Measurements from ENCODE around the gene FBP1.

Gene FBP1

GRCh38 chr9:94655739-94656138 is 16.4 kb upstream of the FBP1 start:
- no peak for DNase-seq

DNA sequence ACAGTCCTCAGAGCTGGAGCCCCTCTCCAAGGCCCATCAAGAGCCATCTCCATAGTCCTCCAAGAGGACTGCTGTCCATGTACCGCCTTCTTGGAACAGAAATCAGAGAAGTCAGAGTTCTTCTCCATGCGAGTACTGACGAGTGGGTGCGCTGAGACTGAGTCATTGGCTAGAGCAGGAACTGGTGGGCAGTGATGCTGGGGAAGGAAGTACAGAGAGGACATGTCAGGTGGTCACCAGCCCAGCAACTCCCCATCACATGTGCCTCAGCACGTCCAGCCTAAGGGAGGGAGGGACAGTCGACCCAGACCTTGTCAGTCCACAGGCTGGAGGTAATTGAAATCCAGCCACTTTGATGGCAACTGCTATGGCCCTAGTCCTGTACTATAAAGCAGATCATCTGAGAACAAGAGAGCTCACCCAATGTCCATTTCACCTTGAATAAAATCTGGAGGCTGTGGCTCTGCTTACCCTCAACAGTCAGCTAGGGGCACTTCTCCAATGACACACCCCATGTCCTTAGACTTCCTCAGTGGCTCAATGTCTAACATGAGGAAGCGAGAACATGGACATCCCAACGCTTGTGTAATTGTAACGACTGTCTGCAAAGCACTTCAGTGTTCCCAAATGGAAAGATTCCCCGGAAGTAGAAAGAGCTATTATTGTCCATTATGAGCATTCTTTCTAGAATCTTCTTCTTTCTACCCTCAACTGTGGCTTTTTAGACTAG is 15.0 kb upstream of the FBP1 start:
- DNase-seq: no peak

DNA sequence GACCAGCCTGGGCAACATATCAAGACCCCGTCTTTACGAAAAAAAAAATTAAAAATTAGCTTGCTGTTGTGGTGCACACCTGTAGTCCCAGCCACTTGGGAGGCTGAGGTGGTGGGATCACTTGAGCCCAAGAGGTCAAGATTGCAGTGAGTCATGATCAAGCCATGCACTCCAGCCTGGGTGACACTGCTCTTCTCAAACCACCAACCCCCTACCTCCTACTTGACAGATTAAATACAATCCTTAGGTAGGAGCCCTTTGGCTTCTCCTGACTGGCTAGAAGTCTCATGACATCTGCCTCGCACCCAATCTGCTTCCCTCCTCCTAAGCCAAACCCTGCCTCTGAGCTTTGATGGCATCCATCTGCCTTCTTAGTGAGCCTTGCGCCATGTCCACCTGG is 11.6 kb upstream of the FBP1 start:
- no peak for DNase-seq

DNA sequence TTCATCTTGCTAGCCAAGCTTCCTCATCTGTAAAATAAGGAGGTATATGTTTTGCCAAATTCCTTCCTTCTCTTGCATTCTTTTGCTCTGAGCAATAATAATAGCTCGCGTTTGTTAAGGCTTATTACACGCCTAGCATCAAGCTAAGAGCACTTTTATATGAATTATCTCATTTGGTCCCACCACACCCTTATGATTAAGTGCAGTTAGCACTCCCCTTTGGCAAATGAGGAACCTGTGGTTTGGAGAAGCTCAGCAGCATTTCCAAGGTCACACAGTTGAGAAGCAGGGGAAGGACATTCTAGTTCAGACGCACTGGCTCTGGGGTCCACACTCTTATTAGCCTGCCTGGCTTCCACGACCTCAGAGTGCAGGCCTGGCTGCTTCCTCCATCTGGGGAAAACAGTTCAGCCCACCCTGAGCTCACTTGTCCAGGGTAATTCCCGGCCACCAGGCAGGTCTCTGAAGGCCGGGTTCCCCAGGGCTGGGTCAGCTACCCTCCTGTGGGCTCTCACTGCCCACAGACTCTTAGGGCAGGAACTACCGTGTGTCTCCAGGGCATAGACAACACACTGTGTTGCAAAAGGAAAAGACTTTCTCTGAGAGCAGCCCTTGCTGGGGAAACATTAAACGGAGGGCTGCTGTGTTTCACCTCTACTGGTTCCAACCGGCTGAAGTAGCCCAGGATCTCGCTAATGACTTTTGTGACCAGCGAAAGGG is 9.9 kb upstream of the FBP1 start:
- DNase-seq: no peak

DNA sequence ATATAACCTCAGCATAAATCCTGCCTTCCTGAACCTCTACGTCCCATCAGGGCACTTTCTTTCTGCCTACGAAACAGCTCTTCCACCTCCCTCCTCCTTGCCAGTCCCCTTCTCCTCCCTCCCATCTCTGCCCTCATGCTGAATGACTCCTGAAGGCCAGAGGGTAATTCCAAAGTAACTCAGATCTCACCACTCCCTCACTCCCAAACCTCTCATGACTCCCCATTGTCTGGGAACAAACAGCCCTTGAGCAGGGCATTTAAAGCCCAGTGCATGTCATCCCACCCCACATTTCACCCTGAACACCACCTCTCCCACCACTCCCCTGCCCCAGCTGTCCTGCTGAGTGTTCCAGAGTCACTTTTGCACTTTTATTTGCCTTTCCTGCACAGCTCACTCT is 8.9 kb upstream of the FBP1 start:
- no peak for DNase-seq

DNA sequence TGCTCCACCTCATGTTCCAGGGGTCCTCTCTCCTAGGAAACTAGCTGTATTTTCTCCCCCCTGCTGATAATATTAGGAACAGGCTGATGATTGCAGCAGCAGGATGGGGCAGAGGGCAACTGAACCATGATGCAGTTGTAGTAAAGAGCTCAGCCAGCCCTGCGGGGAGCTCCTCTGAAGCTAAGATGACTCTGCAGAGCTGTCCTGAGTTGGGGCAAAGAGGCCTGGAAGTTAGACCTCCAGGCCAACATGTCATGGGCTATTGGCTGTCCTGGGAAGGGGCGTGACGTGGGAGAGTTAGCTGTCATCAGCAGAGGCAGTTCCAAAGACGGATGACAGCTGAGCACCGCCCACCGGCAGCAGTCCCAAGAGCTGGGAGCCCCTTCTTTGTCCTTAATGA is 6.6 kb upstream of the FBP1 start:
- no peak for DNase-seq

DNA sequence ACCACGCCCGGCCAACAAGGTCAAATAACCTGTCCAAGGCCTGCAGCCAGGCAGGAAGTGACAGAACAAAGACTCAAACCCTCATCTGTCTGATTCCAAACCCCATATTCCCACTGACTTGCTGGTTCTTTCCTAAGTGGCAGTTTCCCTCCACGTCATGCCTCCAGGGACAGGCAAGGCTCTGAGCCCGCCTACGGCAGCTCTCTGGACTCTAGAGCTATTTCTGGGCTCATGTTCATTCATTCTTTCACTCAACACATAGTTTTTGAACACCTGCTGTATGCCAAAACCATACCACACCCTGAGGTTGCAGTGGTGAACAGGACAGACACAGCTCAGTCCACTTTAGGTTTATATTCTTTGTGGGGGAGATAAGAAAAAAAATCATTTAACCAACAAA is 5.2 kb upstream of the FBP1 start:
- DNase-seq: no peak

DNA sequence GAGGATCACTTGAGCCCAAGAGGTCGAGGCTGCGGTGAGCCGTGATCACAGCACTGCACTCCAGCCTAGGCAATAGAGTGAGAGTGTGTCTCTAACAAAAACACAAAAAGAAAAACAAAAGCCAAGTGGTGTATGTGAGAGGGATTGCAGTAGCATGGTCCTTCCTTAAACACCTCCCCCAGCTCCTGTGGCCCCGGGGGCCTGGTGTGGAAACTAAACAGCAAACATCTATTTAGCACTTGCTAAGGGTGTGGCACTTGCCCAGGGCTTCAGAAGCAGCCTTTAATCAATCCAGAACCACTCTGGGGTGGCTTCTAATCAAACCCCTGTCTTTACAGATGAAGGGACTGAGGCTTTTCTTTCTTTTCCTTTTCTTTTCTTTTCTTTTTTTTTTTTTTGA is 4.4 kb upstream of the FBP1 start:
- DNase-seq: no peak

DNA sequence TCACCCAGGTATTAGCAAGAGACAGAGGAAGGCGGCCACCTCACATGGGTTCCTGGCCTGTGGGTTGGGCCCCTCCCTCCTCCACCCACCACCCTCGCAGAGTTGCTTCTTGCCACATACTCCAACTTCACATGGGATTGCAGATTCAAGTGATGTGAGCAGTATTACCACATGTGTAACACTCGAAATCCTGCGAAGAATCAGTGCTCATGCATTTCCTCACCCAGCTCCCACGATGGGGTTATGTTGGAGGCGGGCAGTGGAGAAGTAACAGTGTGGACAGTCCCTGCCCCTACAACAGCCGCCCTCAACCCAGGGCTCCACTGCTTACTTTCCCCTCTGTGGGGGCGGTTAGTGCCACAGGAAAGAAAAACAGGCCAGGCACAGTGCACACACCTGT is 3.9 kb upstream of the FBP1 start:
- no peak for DNase-seq

GRCh38 chr9:94642501-94642900 is 3.2 kb upstream of the FBP1 start:
- DNase-seq: no peak

- no peak for DNase-seq
These were observed 670 bp upstream of the FBP1 start for GRCh38 chr9:94639999-94640376.

GRCh38 chr9:94638335-94639060 is 820 bp downstream of the FBP1 start:
- no peak for DNase-seq

- no peak for DNase-seq
These were observed 6.6 kb downstream of the FBP1 start for GRCh38 chr9:94632737-94633136.

GRCh38 chr9:94631599-94631998 is 7.7 kb downstream of the FBP1 start:
- no peak for DNase-seq

DNA sequence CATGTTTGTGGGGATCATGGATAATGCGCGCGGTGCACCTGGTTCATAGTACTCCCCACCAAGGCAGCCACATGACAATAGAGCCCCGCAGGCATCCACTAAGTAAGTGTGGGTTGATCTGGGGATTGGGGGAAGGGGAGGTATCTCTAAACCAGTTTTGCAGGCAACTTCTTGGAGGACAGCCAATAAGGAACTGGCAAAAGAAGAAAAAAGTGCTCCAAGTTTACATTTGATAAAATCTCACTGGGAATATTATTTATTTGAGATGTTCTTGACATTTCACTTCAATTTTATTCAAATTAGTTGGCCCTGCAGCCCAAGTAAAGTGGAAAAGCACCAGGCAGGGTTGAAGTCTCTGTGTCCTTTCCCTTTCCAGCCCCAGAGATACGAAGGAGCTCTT is 8.5 kb downstream of the FBP1 start:
- DNase-seq: no peak

DNA sequence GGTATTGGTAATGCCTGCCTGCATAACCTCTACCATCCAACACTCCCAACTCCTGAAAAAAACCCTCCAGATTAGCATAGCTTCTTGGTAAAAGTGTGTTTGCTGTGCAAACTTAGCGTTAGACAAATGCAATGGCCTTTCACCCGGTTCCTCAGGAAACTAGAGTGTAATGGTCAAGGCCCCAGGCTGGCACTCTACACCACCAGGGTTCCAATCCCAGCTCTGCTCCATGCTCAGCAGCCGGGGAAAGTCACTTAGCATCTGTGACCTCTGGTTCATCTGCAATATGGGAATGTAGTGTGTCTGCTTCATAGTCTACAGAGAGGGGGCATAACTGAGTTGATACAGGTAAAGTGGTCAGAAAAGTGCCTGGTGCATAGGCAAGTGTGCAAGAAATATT is 9.0 kb downstream of the FBP1 start:
- no peak for DNase-seq

- no peak for DNase-seq
These were observed 12.0 kb downstream of the FBP1 start for GRCh38 chr9:94627287-94627686.

DNA sequence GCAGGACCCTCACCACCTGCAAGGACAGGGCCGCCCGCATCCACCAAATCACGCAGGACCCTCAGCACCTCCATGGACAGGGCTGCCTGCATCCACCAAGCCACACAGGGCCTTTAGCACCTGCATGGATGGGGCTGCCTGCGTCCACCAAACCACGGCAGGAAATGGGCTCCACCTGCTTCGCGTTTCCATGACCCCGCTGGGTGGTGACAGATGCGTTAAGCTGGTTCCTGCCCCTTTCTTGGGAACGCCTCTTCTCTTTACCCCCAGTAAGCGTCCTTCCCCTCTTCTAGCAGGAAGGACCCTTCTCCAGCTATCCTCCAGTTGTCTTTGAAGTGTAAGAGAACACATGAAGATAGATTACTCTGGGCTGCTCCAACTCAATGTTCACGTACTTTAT is 13.5 kb downstream of the FBP1 start:
- DNase-seq: no peak

- DNase-seq: no peak
These were observed 14.7 kb downstream of the FBP1 start for GRCh38 chr9:94624629-94625028.

- no peak for DNase-seq
These were observed 16.1 kb downstream of the FBP1 start for GRCh38 chr9:94623253-94623652.

DNA sequence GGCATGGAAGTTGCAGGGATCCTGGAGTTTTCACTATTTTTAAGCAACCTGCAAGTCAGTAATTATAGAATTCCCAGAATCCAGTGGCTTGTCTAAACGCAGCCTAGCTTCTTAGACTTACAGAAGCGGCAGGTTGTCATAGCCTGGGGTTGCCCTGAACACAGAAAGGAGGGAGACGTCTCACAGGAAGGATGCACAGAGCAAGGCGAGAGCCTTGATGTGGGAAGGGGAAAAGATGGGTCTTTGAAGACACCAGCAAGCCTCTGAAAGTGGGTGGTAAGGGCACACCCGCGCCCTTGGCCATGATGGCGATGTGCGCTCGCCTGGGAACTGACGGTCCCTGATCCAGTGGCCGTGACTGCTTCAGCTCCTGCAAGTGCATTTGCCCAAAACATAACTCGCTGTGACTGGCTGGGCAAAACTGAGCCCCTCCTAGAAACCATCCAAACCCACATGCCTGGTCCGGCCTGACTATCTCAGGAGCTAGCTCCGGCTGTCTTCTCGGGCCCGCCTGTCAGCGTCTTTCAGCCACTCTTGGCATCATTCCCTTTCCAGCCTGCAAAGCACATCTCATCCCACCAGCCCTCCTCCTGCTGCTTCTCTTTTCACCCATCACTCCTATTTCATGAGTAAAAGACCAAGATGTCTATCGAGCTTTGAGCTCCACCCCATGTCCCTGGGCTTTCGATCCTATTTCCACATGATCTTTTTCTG is 17.1 kb downstream of the FBP1 start:
- no peak for DNase-seq

DNA sequence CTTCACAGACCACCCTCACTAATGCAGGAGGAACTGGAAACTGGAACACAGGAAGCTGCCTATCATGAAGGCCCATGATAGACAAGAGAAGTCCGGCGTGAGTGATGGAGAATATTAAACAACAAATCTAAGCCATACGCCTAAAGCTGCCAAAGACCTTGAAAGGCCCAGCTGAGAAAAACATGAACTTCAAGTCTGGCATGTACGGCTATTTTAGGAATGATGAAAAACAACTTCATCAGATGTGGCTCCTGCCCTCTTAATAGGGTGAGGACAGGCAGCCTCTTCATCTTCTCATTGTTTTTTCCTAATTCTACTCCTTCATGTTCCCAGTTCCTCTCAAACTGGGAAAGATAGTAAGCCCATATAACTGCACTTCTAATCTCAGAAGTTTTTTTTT is 20.3 kb downstream of the FBP1 start:
- DNase-seq: no peak

- no peak for DNase-seq
These were observed 26.3 kb downstream of the FBP1 start for GRCh38 chr9:94613003-94613402.

DNA sequence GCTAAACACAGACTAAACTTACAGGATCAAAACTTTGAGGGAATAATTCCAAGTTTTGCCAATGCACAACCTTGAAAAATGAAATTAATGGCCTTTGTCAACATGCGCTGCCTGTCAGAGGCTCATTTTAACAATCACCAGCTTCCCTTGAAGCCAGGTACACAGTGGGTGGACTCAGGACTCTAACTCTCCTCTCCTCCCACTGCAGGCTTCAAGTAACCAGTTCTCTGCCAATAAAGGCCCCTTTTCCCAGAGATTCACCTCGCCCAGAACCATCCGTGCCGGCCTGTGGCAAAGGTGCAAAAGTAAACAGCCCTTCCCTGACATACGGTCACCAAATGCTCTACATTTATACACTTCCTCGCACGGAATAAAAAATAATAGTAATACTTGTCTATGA is 27.2 kb downstream of the FBP1 start:
- no peak for DNase-seq

Measured in stimulated activated CD4-positive, alpha-beta T cell treated with anti-CD3 and anti-CD28 coated beads, Interleukin-12 subunit alpha, Interleukin-12 subunit beta, amount 100 ng/mL, for 4 hours (primary cell).